ENCODE results near the gene LRRIQ4.

DNA sequence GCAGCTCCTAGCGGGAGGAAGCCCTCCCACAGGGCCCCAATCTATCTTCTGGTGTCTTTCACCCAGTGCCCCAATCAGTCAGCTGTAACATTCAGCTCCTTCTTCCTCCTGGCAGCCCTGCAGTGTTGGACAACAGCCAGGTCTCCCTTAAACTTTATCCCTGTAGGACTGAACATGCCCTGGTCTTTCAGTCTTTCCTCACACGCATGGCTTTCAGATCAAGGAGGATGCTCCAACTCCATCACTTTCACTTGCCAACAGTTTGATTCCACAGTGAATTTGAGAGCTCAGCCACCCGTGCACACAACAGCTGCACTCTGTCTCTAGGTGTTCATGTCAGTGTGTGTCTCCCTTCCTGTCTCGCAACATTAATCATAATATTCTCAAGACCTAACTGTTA is 28.5 kb downstream of the LRRIQ4 start:
- TF ChIP-seq, protein P1, sequence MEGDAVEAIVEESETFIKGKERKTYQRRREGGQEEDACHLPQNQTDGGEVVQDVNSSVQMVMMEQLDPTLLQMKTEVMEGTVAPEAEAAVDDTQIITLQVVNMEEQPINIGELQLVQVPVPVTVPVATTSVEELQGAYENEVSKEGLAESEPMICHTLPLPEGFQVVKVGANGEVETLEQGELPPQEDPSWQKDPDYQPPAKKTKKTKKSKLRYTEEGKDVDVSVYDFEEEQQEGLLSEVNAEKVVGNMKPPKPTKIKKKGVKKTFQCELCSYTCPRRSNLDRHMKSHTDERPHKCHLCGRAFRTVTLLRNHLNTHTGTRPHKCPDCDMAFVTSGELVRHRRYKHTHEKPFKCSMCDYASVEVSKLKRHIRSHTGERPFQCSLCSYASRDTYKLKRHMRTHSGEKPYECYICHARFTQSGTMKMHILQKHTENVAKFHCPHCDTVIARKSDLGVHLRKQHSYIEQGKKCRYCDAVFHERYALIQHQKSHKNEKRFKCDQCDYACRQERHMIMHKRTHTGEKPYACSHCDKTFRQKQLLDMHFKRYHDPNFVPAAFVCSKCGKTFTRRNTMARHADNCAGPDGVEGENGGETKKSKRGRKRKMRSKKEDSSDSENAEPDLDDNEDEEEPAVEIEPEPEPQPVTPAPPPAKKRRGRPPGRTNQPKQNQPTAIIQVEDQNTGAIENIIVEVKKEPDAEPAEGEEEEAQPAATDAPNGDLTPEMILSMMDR (IDR thresholded peaks at IDR 0.05) = no peak
- TF ChIP-seq POLR2A (IDR thresholded peaks at IDR 0.05; ENCODE audit: low read depth) (no peak), POLR2AphosphoS5 (IDR thresholded peaks at IDR 0.05) (no peak), EP300 (IDR thresholded peaks at IDR 0.05) (no peak)
